ENCODE results near the gene DNAJC5G.

The DNAJC5G gene, protein sequence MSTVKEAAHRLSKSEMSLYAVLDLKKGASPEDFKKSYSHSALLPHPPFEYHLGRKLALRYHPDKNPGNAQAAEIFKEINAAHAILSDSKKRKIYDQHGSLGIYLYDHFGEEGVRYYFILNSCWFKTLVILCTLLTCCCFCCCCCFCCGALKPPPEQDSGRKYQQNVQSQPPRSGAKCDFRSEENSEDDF

DNA sequence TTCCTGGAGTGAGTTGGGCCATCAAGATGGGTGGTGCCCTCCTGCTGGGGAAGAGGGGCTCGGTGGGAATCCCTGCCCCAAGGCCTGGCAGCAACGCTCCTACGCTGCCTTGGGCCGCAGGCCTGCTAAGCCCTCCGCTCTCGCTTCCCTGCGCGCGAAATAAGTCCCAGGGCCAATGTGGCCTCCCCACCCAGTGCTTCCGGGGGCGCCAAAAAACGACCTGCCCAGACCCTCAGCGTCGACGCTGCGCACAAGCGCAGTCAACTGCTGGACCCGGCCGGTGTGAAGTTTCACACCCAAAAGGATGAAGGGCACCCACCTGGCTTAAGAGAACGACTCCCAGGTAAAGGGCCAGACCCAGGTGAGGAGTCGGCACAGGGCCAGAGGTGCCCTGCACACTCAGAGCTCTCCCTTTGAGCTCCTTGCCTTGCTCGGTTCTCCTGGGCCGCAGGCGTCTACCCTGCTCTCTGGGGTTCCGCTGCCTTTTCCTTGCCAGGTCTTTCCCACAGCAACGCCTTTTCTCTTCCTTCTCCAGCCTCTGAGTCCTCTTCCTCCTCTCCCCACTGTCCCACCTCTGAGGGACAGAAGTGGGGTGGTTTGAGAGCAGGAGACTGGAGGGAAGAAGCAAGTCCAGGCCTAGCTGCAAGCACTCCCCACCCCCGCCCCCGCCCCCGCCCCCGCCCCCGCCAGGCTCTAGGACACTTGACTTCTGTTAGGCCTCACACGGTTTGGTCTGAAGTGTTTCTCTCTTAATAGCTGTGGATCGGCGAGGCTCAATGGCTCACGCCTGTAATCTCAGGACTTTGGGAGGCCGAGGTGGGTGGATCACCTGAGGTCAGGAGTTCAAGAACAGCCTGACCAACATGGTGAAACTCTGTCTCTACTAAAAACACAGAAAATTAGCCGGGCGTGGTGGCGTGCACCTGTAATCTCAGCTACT, at the start of gene DNAJC5G:
DNAJC5G (plus strand) TSS at position 223 of the 940 bp plus-strand sequence. CDS start 1,296 bp downstream, outside the sequence.
- no peak for DNase-seq (ENCODE audit: low read depth in 3 of 3, low spot score in 1 of 3)

DNA sequence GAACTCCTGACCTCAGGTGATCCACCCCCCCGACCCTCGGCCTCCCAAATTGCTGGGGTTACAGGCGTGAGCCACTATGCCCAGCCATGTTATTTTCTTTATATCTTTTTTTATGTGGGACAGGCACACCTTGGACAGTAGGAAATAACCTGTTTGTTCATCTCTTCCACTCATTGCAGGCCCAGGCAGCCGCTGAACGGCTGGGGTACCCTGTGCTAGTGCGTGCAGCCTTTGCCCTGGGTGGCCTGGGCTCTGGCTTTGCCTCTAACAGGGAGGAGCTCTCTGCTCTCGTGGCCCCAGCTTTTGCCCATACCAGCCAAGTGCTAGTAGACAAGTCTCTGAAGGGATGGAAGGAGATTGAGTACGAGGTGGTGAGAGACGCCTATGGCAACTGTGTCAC, 49.7 kb upstream of the DNAJC5G start:
- no peak for DNase-seq (ENCODE audit: low read depth in 3 of 3, low spot score in 1 of 3)

DNA sequence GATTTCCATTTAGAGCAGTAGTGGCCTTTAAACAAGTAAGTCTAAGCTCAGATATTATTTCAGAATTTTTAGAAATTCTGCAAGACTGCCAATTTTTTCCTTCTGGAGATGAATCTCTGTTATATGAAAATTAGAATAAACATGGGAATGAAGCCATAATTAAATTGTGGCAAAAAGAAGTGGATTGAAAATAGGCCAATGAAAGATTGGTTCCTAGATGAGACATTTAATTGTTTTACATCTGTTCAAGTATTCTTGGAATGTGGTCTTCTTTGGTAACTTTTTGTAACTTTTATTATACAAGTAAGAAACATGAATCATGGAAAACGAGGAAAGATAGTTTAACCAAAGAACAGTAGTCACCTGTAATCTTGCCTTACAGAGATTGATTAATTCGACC, 47.7 kb upstream of the DNAJC5G start:
- DNase-seq (ENCODE audit: low read depth in 3 of 3, low spot score in 1 of 3): no peak

DNA sequence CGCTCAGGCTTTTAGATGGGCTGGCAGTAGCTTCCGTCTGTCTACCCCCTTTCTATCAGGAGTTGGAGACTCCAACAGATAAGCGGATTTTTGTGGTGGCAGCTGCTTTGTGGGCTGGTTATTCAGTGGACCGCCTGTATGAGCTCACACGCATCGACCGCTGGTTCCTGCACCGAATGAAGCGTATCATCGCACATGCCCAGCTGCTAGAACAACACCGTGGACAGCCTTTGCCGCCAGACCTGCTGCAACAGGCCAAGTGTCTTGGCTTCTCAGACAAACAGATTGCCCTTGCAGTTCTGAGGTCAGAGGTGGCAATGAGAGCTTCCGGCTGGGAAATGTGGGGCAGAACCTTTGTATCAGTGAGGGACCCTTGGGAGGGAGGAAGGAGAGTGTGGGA, 43.3 kb upstream of the DNAJC5G start:
- DNase-seq (ENCODE audit: low read depth in 3 of 3, low spot score in 1 of 3): no peak

DNA sequence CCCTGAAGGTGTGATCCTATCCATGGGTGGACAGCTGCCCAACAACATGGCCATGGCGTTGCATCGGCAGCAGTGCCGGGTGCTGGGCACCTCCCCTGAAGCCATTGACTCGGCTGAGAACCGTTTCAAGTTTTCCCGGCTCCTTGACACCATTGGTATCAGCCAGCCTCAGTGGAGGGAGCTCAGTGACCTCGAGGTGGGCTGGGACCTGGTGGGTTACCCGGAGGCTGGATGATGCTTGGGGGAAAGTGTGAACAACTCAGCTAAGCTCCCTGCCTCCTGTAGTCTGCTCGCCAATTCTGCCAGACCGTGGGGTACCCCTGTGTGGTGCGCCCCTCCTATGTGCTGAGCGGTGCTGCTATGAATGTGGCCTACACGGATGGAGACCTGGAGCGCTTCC, 41.9 kb upstream of the DNAJC5G start:
- no peak for DNase-seq (ENCODE audit: low read depth in 3 of 3, low spot score in 1 of 3)

DNA sequence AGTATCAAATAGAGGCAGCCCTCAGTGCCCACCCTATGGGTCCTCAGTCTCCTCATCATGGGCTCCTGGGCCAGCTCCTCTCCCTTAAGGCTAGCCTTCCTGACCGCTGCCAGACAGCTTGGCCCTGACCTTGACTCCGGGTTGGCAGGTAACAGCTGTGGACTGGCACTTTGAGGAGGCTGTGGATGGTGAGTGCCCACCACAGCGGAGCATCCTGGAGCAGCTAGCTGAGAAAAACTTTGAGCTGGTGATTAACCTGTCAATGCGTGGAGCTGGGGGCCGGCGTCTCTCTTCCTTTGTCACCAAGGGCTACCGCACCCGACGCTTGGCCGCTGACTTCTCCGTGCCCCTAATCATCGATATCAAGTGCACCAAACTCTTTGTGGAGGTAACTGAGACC, 39.1 kb upstream of the DNAJC5G start:
- DNase-seq (ENCODE audit: low read depth in 3 of 3, low spot score in 1 of 3): no peak

DNA sequence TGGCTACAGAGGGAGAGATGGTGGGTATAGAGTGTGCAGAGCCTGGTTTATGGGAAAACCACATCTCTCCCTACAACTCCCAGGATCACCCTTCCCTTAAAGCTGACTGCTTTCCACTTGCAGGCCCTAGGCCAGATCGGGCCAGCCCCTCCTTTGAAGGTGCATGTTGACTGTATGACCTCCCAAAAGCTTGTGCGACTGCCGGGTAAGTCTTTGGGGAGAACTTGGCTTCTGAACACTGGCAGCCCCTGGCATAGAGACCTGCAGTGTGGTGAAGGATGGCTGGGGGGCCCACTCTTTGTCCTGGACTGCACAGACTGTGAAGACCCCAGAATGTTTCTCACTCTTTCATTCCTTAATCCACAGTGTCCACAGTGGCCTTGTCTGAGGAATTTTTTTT, 38.6 kb upstream of the DNAJC5G start:
- no peak for DNase-seq (ENCODE audit: low read depth in 3 of 3, low spot score in 1 of 3)

DNA sequence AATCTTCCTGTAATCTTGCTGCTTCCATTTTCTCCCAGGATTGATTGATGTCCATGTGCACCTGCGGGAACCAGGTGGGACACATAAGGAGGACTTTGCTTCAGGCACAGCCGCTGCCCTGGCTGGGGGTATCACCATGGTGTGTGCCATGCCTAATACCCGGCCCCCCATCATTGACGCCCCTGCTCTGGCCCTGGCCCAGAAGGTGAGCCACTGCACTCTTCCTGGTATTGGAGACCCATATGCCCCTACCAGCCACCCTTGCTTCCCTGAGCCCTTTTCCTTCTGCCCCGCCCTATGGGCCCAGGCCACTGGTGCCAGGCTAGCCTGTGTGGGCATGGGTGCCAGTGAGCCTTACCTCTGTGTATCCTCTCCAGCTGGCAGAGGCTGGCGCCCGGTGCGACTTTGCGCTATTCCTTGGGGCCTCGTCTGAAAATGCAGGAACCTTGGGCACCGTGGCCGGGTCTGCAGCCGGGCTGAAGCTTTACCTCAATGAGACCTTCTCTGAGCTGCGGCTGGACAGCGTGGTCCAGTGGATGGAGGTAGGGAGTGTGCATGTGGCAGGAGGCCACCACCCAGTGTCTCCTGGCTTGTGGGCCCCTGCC, 37.8 kb upstream of the DNAJC5G start:
- no peak for DNase-seq (ENCODE audit: low read depth in 3 of 3, low spot score in 1 of 3)

DNA sequence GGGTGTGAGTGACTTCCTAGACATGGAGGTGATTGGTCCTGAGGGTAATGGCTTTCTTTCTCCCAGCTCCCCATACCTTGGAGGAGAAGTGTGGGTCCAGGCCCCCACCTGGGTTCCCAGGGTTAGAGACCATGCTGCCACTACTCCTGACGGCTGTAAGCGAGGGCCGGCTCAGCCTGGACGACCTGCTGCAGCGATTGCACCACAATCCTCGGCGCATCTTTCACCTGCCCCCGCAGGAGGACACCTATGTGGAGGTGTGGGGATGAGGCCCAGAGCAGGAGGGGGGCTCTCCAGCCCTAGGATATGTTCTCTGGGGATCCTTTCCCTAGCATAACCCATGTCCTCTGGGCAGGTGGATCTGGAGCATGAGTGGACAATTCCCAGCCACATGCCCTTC, 36.3 kb upstream of the DNAJC5G start:
- DNase-seq (ENCODE audit: low read depth in 3 of 3, low spot score in 1 of 3): no peak

DNA sequence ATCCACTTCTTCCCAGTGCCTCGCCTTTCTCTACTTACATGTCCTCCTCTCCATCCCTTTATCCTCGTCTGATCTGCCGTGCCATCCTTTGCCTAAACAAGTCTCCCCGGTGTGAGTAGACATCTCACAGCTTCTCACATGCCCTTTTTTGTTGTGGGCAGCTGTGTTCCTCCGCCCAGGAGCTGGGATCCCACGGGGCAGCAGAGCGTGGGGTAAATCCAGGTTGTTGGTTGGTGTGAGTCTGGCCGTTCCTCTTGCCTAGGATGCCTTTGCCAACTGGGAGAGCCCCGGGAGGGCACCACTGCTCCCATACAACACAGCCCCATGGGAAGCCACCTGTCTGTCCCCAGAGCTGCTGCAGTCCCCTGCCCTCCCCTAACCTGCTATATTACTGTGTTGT, 34.8 kb upstream of the DNAJC5G start:
- no peak for DNase-seq (ENCODE audit: low read depth in 3 of 3, low spot score in 1 of 3)

DNA sequence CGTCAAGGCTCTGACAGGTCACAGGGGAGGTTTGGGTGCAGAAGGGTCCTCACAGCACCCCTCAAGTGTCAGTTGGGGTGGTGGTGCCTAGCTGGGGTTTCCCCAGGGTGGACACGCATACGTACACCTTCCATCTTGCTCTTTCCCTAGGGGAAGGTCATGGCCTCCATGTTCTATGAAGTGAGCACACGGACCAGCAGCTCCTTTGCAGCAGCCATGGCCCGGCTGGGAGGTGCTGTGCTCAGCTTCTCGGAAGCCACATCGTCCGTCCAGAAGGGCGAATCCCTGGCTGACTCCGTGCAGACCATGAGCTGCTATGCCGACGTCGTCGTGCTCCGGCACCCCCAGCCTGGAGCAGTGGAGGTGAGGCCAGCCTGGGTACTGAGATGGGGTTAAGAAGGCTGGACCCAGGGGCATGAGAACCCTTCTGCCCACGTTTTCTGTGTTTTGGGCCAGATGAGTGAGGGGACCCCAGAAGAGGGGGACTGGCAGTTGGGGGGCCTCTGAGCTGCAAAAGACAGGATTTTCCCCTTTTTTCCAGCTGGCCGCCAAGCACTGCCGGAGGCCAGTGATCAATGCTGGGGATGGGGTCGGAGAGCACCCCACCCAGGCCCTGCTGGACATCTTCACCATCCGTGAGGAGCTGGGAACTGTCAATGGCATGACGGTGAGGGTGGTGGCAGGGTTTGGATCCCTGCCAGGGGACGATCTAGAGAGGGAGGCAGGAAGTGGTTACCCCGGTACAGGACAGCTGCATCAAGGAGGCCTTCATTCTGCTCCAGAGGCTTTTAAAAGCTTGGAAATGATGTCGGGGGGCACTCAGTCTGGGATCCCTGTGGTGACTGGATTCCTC, 33.2 kb upstream of the DNAJC5G start:
- no peak for DNase-seq (ENCODE audit: low read depth in 3 of 3, low spot score in 1 of 3)

DNA sequence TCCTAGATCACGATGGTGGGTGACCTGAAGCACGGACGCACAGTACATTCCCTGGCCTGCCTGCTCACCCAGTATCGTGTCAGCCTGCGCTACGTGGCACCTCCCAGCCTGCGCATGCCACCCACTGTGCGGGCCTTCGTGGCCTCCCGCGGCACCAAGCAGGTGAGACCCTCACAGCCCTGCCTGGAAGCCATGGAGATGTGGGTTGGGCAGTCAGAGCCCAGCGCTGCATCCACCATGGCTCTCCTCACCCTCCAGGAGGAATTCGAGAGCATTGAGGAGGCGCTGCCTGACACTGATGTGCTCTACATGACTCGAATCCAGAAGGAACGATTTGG, 32.6 kb upstream of the DNAJC5G start:
- no peak for DNase-seq (ENCODE audit: low read depth in 3 of 3, low spot score in 1 of 3)

DNA sequence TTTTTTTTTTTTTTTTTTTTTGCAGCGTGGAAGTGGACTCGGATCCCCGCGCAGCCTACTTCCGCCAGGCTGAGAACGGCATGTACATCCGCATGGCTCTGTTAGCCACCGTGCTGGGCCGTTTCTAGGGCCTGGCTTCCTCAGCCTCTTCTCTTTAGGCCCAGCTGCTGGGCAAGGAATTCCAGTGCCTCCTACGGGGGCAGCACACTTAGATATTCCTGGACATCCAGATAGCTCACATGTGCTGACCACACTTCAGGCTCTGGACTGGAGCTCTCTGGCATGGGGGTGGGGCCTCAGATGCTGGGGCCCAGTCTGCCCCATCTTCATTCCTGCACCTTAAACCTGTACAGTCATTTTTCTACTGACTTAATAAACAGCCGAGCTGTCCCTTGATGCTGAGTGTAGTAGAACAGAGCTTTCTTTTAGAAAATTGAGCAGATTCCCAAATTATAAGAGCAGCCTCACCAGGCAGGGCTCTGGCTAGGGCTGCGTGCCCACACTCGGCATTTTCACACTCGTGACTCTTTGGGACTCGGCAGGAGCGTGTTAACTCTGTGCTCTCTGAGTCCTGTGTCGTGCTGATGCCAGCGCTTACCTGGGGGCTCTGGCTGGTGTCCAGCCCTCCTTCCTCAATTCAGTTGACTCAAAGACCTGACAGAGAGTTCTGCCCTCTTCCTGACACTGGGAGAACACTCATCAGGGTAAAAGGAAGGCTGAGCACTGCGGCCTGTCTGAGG, 31.7 kb upstream of the DNAJC5G start:
- no peak for DNase-seq (ENCODE audit: low read depth in 3 of 3, low spot score in 1 of 3)

DNA sequence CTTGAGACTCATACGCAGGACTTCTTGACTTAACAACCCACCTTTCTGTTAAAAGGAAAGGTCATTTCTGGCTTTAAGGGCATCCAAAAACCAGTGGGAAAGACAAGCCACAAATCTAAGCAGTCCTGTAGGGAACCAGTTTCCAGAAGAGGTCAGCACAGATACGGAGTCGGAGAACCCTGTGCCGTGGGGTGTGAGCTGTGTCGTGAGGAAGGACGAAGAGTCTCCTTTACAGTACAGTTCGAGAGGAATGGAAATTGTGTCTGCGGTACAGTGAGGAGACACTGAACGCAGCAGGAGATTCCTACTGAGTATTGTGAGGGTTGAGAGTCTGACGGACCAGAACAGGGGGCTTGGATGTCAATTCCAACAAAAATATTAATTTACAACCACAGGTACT, 30.1 kb upstream of the DNAJC5G start:
- DNase-seq (ENCODE audit: low read depth in 3 of 3, low spot score in 1 of 3): no peak

DNA sequence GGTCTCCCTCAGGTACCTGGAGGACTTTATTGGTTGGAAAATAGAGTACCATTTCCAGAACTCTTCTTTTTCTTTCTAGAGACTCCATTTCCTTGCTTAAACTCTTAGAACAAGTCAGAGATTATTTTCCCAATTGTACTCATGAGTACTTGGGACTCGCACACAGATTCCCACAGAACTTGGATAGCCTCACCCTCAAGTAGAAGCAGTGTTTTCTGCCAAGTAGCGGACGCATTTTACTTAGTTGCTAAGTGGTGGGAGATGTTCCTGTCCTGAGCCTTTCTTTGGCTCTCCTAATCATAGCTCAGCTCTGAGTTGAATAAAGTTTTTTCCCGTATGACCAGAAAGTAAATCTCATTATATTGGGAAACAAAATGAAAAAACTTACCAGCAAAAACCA, 29.6 kb upstream of the DNAJC5G start:
- DNase-seq (ENCODE audit: low read depth in 3 of 3, low spot score in 1 of 3): no peak

DNA sequence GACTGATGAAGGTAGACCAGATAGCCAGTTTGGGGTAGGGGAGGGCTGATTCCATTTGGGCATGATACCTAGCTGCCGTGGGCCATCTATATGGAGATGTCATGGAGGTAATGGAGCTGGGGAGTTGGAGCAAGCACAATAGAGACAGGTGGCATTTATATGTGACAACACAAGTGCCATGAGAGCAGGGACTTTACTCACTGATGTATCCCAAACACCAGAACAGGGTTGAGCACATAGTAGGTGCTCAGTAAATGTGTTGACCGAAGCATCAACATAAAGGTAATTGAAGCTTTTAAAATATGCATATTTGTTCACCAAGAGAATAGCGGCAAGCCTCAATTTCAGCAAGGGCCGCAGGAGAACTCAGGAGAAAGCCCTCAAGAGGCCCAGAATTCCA, 27.3 kb upstream of the DNAJC5G start:
- no peak for DNase-seq (ENCODE audit: low read depth in 3 of 3, low spot score in 1 of 3)

DNA sequence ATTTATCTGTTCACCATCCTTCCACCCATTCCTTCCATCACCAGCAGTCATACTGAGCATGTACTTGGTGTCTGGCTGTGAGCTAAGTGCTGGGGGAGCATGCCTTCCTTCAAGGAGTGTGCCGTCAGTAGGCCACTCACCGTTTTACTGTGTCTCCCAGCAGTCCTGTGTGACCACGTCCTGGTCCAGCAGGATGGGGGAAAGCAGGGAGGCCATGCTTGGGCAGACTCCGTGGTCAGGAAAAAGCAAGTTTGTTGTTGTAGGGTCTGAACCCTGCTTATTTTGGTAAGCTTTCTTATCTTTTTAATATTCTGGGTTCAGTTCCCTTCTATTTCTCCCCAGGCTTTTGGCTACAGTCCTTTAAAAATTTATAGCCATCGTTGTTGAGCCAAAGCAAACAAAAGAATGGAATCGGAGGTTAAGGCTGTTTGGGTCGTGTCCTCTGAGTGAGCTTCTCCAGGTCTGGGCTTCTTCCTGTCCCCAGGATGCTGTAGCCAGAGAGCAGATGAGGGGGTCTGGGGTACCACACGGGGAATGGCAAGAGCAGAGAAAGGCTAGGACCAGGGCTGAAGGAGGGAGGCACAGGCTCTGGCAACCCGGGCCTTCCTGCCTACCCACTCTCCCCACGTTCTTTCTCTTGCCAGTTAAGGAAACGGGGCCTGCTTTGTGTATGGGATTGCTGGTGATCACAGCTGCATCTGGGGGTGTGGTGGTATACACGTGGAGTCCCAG, 25.9 kb upstream of the DNAJC5G start:
- DNase-seq (ENCODE audit: low read depth in 3 of 3, low spot score in 1 of 3): no peak

DNA sequence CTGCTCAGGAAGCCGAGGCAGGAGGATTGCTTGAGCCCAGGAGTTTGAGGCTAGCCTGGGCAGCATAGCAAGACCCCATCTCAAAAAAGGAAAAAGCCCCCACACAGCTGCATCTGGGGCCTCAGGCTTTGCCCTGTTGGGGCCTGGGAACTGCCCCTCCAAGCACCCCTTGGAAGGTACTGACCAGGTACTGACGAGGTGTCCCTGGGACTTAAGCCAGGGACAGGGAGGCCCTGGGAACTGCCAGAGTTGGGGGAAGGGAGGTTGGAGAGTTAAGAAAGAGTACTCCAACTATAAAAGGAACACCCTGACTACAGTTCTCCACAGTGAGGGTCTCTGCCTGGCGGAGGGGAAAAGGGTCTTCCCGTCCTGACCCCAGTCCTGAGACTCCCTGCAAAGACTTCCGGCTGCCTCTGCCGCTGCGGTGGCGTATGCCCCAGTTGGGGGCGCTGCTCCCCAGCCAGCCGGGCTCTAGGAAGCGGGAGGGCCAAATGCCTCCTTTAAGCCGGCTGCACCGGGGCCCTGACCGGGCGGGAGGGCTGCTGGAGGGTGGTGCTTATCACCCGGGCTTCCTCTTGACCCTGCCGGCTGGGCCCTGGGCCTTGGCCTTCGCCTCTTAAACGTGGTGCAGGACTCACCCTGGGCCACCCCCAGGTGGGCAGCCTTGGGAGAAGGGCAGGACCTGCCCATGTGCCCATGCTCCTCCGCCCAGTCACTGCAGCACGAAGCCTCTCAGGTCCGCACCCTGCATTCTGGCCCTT, 25.2 kb upstream of the DNAJC5G start:
- peak in 1 of 3 donors; percentile 31 for DNase-seq (ENCODE audit: low read depth in 3 of 3, low spot score in 1 of 3)

DNA sequence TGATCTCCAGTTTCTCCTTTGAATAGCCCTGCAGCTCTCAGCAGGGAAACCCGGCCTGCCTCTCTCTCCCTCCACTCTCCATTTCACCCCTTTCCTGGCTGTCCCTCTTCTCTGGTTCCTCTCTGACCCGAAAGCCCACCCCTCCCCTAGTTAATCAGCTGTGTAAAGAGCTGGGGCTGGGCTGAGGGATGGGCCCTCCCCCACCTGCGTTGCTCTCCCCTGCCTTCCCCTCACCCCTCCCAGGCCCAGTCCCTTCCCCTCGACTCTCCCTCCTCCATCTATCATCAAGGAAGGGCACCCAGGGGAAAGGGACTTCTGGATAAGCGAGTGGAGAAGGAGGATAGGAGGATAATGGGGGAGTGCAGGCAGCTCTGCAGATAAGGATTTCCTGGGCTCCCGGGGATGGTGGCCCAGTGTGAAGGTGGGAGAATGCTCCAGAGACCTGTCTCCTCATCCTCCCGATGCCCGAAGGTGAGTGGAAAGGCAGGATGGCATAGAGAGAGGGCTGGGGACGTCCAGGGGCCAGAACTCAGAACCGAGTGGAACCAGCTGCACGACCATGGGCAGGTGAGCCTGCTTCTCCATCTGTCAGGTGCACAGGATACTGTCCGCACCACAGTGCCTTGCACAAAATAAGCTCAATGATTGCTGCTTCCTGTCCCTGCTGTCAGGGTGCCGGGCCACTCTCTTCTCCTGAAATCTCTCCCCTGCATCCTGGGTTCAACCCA, 24.4 kb upstream of the DNAJC5G start:
- no peak for DNase-seq (ENCODE audit: low read depth in 3 of 3, low spot score in 1 of 3)

Data from stimulated activated CD4-positive, alpha-beta T cell treated with anti-CD3 and anti-CD28 coated beads, TNF-alpha, amount 100 ng/mL, for 1 hour (primary cell).